ENCODE results near the gene RINL.

RINL gene, protein sequence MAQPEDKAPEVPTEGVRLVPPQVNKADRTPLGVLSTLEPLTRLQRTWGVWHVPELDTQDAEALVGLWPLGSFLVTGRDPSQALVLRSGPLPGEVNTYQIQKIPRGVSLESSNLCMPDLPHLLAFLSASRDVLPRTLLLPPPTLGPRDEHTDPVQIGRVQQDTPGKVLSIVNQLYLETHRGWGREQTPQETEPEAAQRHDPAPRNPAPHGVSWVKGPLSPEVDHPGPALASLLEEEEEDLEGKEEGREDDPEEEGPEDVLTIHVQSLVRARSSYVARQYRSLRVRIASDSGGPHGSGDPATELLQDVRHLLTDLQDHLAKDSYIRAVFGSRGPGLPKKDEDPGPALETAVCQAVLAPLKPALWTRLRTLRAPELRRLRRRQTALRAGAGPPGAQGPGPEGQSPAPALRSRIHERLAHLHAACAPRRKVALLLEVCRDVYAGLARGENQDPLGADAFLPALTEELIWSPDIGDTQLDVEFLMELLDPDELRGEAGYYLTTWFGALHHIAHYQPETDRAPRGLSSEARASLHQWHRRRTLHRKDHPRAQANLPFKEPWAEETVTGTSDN

DNA sequence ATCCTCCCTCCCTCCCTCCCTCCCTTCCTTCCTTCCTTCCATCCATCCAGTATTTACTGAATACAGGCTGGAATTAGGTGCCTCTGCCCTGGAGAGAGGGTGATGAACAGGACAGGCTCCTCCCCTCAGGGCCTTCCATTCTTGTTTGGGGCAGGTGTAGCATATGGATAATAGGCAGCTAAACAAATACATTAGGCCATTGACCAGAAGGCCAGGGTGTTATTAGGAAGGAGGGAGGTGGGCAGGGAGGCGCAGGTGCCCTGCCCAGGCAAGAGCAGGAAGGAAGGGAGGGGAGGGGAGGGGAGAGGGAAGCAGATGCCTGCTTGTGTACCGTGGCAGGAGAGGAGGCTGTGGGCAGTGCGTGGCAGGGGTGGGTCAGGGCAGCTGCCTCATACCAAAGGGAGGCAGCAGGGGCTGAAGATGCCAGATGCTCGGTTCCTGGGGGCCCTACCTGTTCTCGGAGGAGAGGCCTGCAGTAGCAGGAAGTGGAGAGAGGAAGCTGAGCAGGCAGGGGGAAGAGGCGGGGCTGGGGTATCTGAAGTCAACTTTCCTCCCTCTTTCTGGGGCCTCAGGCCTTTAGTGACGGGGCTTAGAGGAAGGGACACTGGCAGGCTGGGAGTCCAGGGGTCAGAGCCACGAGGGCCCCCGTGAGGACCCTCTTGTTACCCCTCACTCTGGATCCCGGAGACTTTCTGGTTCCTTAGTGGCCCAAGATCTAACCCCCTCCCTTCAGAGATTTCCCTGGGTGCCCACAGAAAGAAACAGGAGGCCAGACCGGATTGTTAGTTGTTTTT is at the start of gene RINL:
TSS of gene RINL (minus strand) at position 495 of the 794 bp plus-strand sequence. CDS start 1,533 bp downstream, outside the sequence.
- H3K4me1 Mint-ChIP-seq (ENCODE audit: low read depth), result peaks cover 41% of the 10 kb centered on the region
- peak within 1 kb of the TSS; percentile 99 for H3K27ac Mint-ChIP-seq
- peak; percentile 81 for DNase-seq
- peaks cover 45% of the 10 kb centered on the region for H3K36me3 Mint-ChIP-seq (ENCODE audit: low read depth)
- no peaks in the 10 kb centered on the region for H3K9me3 Mint-ChIP-seq
- H3K27me3 Mint-ChIP-seq, result no peaks in the 10 kb centered on the region
- peak within 1 kb of the TSS; percentile 97 for H3K4me3 Mint-ChIP-seq

DNA sequence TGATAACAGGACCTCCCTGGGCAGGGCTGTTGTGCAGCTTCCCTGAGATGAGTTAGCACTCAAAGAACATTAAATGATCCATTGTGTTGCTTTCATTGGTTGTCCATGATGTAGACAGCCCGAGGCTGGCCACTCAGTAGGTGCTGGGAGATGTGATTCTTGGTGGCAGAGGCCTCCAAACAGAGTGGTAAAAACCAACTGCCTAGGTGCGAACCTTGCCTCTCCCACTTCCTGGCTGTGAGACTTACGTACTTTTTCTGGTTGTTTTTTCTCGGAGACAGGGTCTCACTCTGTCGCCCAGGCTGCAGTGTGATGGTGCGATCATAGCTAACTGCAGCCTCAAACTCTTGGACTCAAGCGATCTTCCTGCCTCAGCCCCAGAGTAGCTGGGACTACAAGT is 46.3 kb upstream of the RINL start:
- no peak overlapping the region for H3K4me3 Mint-ChIP-seq
- H3K27ac Mint-ChIP-seq, result peak overlapping the region; percentile 22
- peaks cover 58% of the 10 kb centered on the region for H3K36me3 Mint-ChIP-seq (ENCODE audit: low read depth)
- no peak for DNase-seq
- peaks cover 12% of the 10 kb centered on the region for H3K4me1 Mint-ChIP-seq (ENCODE audit: low read depth)
- no peaks in the 10 kb centered on the region for H3K27me3 Mint-ChIP-seq
- no peaks in the 10 kb centered on the region for H3K9me3 Mint-ChIP-seq

DNA sequence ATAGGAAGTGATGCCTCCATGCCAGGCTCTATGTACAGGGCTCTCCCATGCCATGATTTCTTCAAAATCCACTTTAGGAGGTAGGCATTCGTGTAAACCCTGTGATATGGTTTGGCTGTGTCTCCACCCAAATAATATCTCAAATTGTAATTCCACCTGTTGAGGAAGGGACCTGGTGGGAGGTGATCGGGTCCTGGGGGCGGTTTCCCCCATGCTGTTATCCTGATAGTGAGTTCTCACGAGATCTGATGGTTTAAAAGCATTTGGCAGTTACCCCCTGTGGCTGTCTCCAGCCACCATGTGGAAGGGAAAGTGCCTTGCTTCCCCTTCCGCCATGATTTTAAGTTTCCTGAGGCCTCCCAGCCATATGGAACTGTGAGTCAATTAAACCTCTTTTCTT is 44.4 kb upstream of the RINL start:
- no peak for DNase-seq
- H3K27me3 Mint-ChIP-seq, result no peaks in the 10 kb centered on the region
- H3K36me3 Mint-ChIP-seq (ENCODE audit: low read depth), result peaks cover 55% of the 10 kb centered on the region
- no peak overlapping the region for H3K27ac Mint-ChIP-seq
- no peak overlapping the region for H3K4me3 Mint-ChIP-seq
- H3K9me3 Mint-ChIP-seq, result no peaks in the 10 kb centered on the region
- H3K4me1 Mint-ChIP-seq (ENCODE audit: low read depth), result no peaks in the 10 kb centered on the region

DNA sequence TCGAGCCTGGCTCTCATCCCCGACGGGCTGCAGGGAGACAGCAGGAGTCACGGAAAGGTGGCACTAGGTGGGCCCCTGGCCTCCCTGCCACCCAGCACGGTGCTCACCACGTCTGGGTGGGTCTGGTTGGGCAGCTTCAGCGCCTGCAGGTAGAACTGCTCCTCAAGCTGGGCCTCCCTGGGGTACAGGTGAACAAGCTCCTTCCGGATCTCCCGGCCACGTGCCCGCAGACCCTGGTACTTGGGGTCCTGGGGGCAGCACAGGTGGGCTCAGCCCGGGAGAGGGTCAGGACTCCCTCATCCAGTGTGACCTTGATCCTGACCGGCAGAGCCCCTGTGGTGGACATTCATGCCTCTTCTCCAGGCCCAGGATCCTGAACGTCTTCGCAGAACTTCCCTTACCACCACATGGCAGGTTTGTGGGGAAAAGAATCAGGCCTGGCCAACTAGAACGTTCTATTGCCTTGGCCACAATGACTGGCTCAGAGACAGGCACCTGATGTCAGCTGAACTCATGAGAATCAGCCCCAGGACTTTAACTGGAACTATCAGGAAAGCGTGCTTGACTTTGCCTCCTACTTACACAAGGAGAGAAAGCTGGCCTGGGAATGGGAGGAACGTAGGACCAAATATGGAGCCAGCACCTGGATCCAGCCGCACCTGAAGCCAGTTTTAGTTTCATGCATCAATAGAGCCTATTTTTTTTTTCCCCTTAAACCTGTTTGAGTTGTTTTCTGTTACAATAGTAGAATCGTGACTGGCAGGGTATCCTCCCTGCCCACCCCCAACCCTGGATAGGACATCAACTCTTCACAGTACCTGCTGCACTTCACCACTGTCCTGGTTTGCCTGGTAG is 43.6 kb upstream of the RINL start:
- H3K4me3 Mint-ChIP-seq, result no peak overlapping the region
- H3K27ac Mint-ChIP-seq, result no peak overlapping the region
- peaks cover 55% of the 10 kb centered on the region for H3K36me3 Mint-ChIP-seq (ENCODE audit: low read depth)
- no peaks in the 10 kb centered on the region for H3K4me1 Mint-ChIP-seq (ENCODE audit: low read depth)
- no peaks in the 10 kb centered on the region for H3K27me3 Mint-ChIP-seq
- no peak for DNase-seq
- no peaks in the 10 kb centered on the region for H3K9me3 Mint-ChIP-seq

DNA sequence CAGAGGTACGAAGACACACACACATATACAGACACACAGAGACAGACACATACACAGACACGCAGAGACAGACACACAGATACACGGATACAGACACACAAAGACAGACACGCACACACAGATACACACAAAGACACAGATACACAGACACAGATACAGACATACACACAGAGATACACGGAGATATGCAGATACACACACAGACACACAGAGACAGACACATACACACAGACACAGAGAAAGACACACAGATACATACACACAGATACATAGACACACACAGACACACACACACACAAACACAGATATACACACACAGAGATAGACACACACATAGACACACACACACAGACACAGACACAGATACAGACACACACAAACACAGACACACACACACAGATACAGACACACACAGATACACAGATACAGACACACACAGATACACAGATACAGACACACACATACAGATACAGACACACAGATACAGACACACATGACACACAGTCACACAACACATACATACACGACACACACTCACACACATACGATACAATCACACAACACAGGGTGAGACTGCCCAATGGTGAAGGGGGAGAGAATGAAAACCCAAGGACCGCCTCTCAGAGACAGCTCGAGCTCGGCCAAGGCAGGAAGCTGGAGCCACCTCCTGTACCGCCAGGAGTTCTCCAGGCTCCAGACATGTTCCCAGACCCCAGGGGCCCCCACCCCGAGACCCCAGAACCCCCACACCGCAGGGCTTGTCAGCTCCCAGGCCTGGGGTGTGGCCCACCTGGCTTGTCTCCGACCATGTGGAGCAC is 42.7 kb upstream of the RINL start:
- H3K4me1 Mint-ChIP-seq (ENCODE audit: low read depth), result no peaks in the 10 kb centered on the region
- H3K27ac Mint-ChIP-seq, result no peak overlapping the region
- no peaks in the 10 kb centered on the region for H3K27me3 Mint-ChIP-seq
- H3K36me3 Mint-ChIP-seq (ENCODE audit: low read depth), result peaks cover 53% of the 10 kb centered on the region
- DNase-seq, result peak; percentile 7
- H3K9me3 Mint-ChIP-seq, result no peaks in the 10 kb centered on the region
- H3K4me3 Mint-ChIP-seq, result no peak overlapping the region

DNA sequence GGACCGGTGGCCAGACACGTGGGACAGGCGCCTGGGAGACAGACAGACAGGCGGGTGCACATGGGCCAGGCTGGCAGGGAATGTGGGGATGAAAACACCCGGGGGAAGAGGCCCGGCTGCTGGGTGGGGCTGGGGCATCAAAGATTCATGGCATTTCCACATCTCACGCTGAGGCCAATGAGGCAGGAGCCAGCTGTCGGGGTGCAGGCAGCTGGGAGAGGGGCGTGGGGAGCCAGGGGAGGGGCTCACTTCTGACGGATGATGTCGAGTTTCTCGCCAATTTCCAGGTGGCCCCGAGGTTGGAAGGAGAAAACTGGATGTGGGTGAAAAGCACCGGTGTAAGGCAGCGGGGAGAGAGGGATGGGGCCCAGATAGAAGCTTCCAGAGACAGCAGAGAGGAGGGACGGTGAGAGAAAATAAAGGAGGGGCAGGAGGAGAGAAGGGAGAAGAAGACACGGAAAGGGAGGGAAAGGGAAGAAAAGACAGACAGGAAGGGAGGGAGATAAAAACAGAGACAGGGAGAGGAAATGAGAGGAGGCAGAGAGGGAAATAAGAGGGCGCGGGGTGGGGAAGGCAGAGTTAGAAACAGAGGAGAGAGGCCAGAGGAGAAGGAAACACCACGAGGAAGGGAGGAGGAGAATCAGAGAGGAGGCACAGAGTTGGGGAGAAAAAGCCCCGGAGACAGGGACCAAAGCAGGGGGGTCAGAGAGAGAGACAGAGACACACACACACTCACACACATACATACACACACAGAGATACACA is 41.9 kb upstream of the RINL start:
- Mint-ChIP-seq H3K27me3 (no peaks in the 10 kb centered on the region), H3K4me1 (ENCODE audit: low read depth) (no peaks in the 10 kb centered on the region), H3K36me3 (ENCODE audit: low read depth) (peaks cover 49% of the 10 kb centered on the region), H3K9me3 (no peaks in the 10 kb centered on the region), H3K27ac (no peak overlapping the region), H3K4me3 (no peak overlapping the region)
- DNase-seq, result peak; percentile 7

DNA sequence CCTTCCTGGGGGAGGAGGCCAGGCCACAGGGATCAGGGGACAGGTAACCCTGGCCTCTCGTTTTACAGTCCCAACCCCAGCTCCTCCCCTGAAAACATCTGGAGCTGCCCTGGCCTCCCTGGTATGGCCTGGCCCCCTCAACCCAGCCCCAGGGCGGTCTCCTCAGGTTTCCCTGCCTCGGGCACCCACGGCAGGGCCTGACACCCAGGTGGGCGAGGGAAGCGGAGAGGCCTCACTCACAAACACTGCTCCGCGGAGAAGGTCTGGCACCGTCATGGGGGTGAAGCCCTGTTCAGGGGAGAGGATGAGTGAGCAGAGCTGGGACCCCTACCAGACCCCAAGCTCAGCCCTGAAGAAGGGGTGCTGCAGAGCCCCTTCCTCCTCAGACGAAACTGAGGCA is 40.5 kb upstream of the RINL start:
- Mint-ChIP-seq H3K4me1 (ENCODE audit: low read depth) (no peaks in the 10 kb centered on the region), H3K9me3 (no peaks in the 10 kb centered on the region), H3K4me3 (no peak overlapping the region), H3K27me3 (no peaks in the 10 kb centered on the region), H3K36me3 (ENCODE audit: low read depth) (peaks cover 41% of the 10 kb centered on the region), H3K27ac (no peak overlapping the region)
- no peak for DNase-seq

DNA sequence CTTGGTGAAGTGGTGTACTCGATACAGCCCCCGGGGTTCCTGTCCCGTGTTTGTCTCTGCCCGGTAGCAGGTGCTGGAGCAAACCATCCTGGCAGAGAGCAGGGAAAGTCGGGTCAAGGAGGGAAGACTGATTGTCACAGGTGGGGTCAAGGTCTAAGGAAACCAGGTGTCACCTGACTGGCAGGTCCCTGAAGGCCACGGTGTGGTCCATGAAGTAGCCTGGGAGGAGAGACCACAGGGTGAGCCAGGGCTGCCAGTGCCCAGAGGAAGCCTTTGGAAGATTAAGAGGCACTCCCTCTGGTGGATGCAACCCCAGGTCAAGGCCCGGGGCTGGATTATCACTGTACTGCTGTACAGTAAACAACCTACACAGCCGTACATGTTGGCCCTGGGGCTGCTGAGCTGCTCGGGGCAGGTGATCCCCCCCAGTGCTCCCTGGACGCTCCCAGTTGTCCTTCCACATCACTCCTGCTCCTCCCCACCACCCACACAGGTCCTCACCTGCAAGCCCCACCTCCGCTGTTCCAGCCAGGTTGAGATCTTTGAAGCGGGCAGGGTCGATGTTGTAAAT is 39.9 kb upstream of the RINL start:
- H3K27ac Mint-ChIP-seq, result no peak overlapping the region
- H3K4me1 Mint-ChIP-seq (ENCODE audit: low read depth), result peaks cover 2% of the 10 kb centered on the region
- no peaks in the 10 kb centered on the region for H3K27me3 Mint-ChIP-seq
- DNase-seq, result no peak
- H3K4me3 Mint-ChIP-seq, result no peak overlapping the region
- peaks cover 41% of the 10 kb centered on the region for H3K36me3 Mint-ChIP-seq (ENCODE audit: low read depth)
- no peaks in the 10 kb centered on the region for H3K9me3 Mint-ChIP-seq

DNA sequence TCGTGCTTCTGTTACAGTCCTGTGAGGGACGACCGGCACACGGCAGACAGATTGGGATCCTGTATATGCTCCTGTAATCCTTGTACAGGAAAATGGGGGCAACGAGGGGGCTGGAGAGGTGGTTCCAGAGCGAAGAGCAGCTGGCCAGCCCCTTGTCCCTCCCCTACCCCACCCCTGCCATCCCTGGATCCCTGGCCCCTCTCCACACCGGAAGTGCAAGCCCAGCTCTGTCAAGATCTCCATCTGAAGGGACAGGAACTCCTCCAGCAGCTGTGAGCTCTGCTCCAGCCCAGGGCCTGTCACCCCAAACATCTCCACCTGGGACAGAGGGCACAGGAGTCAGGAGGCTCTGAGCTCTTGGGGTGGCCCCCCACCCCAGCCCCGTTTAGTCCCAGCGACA is 39.4 kb upstream of the RINL start:
- no peak overlapping the region for H3K4me3 Mint-ChIP-seq
- no peak for DNase-seq
- peaks cover 7% of the 10 kb centered on the region for H3K4me1 Mint-ChIP-seq (ENCODE audit: low read depth)
- H3K36me3 Mint-ChIP-seq (ENCODE audit: low read depth), result peaks cover 37% of the 10 kb centered on the region
- H3K27ac Mint-ChIP-seq, result no peak overlapping the region
- H3K9me3 Mint-ChIP-seq, result no peaks in the 10 kb centered on the region
- H3K27me3 Mint-ChIP-seq, result no peaks in the 10 kb centered on the region

DNA sequence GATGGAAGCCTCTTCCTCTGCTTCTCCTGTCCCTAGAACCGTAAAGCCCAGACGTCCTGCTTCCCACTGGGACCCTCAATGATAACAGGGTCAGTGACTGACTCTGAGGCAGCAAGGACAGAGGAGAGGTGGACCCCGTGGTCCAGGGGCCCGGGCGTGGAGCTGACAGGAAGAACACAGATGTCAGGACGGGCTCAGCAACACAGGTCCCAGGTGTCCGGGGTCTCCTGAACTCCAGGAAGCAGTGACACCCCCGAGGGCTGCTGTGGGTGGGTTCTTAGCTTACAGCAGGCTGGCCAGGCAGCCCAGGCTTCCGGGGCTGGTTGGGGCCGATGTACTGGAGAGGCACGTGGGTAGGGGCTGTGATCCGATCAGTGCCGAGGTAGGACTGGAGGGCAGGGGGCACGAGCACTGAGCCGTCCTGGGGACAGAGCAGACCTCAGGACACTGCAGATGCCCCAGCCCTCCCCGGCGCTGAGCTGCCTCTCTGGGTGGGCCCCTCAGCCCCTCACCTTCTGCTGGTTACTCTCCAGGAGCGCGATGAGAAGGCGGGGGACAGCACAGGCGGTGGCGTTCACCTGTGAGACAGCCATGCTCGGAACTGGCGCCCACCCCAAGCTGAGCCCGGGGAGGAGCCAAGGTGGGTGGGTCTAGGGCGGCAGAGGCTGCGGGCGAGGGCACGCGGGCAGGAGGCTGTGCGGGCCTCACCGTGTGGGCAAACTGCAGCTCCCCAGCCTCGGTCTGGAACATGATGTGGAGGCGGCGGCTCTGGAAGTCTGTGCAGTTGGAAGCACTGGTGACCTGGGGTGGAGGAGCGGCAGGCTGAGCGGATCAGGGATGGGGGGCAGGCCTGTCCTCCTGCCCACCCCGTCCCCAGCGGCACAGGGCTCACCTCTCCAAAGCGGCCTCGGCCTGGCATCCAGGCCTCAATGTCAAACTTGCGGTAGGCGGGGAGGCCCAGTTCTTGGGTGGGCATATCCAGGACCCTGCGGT is 37.5 kb upstream of the RINL start:
- Mint-ChIP-seq H3K4me3 (no peak overlapping the region), H3K36me3 (ENCODE audit: low read depth) (peaks cover 26% of the 10 kb centered on the region), H3K27ac (no peak overlapping the region), H3K9me3 (no peaks in the 10 kb centered on the region), H3K27me3 (no peaks in the 10 kb centered on the region), H3K4me1 (ENCODE audit: low read depth) (peaks cover 9% of the 10 kb centered on the region)
- DNase-seq, result no peak

DNA sequence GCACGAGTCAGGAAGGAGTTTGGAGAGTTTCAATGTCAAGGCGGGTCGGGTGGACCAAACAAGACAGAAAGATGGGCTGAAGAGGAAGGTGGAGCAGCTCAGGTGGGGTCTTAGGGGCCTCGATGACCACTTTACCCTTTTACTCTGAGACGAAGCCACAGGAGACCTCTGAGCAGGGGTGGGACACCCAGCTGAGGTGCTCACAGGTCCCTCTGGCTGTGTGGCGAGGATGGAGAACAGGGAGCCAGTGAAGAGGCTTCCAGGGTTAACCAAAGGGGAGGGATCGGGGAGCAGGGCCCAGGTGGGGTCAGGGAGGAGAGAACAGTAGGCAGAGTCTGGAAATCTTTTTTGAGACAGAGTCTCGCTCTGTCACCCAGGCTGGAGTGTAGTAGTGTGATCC is 35.9 kb upstream of the RINL start:
- Mint-ChIP-seq H3K4me1 (ENCODE audit: low read depth) (peaks cover 9% of the 10 kb centered on the region), H3K9me3 (no peaks in the 10 kb centered on the region), H3K36me3 (ENCODE audit: low read depth) (peaks cover 26% of the 10 kb centered on the region), H3K27ac (no peak overlapping the region), H3K4me3 (no peak overlapping the region), H3K27me3 (no peaks in the 10 kb centered on the region)
- DNase-seq, result no peak
